Upper lobe of left lung (tissue), 6 donors: Measurements from ENCODE around the gene GARS1. TPM values are rescaled to one million over a fixed set of nuclear protein-coding genes. Genes with fewer than 3 reads are reported as not detected.
"Not testable (repeated sequence)": the region's sequence is repeated elsewhere in the genome, so short reads cannot be mapped to it uniquely, and the experiment has no call there.

Experiments
- ATAC-seq, 2 donors: fragments of 200-7000 bp; cut with Tn5 transposase; one replicate each; pipeline ENCODE4 v1.9.1; 2022; ENCODE audit warnings: mild to moderate bottlenecking in 2 of 2, moderate library complexity in 2 of 2; ENCODE audit not compliant: low FRiP score in 2 of 2
- DNase-seq, 2 donors: peaks; one replicate each; pipeline ENCODE4 v3.0.0-alpha.2; 2019 to 2020
- H3K27ac ChIP-seq, 4 donors: fragments of 200-600 bp; sonication (generic); one replicate each; pipeline ENCODE4 v1.5.1; 2016 to 2019
- H3K27me3 ChIP-seq, 4 donors: fragments of 200-600 bp; sonication (generic); one replicate each; pipeline ENCODE4 v1.5.1; 2017 to 2019
- H3K36me3 ChIP-seq, 4 donors: fragments of 200-600 bp; sonication (generic); one replicate each; pipeline ENCODE4 v1.5.1; 2016 to 2019
- H3K4me1 ChIP-seq, 4 donors: fragments of 200-600 bp; sonication (generic); one replicate each; pipeline ENCODE4 v1.5.1; 2018 to 2019
- H3K4me3 ChIP-seq, 4 donors: fragments of 200-600 bp; sonication (generic); one replicate each; pipeline ENCODE4 v1.5.1; 2017 to 2019; ENCODE audit warnings: mild to moderate bottlenecking in 2 of 4, moderate library complexity in 1 of 4
- H3K9me3 ChIP-seq, 4 donors: fragments of 200-600 bp; sonication (generic); one replicate each; pipeline ENCODE4 v1.5.1; 2018 to 2019
- EP300 ChIP-seq, 4 donors: sonication (generic); formaldehyde crosslinking; IDR thresholded peaks; one replicate each; pipeline ENCODE4 v1.5.1; 2017; ENCODE audit warnings: antibody characterized with exemption in 4 of 4, control low read depth in 2 of 4
- POLR2A ChIP-seq, 4 donors: fragments of 450-650 bp; IDR thresholded peaks; one replicate each; pipeline ENCODE4 v1.5.1; 2016 to 2017; ENCODE audit warnings: antibody characterized with exemption in 4 of 4, mild to moderate bottlenecking in 2 of 4
- POLR2AphosphoS5 ChIP-seq, 2 donors: sonication (generic); formaldehyde crosslinking; IDR thresholded peaks; one replicate each; pipeline ENCODE4 v1.5.1; 2017; ENCODE audit warnings: antibody characterized with exemption in 2 of 2
- WGBS, 2 donors: methylation state at CpG; one replicate each; pipeline ENCODE4 v1.1.5; 2017 to 2018; 5-methylcytosine and 5-hydroxymethylcytosine counted together
- total RNA-seq, 6 donors: library from RNA; depleted of rRNA in 4 of 6; stranded (reverse); fragments of >200 nt in 4 of 6; gene quantifications; one replicate each; pipeline versions ENCODE4 v1.1.0 to v1.2.1, GENCODE V29; 2016 to 2021
- TF ChIP-seq, protein P1 (sequence below), 6 experiments: fragments of 450-650 bp in 4 of 6; fragments of 200-600 bp in 2 of 6; sonication (generic) in 2 of 6; IDR thresholded peaks; one replicate each; pipeline ENCODE4 v1.5.1; 2016 to 2019; ENCODE audit warnings: antibody characterized with exemption in 6 of 6
- donor health status: DM: no; HTN: no; CAD: no; lungs with moderate emphysema.
- donor health status: DM: no; HTN: yes; CAD: no; lungs with severe emphysema.

The GARS1 gene
- total RNA-seq, 6 donors from 2014 or later, result 59.5 to 107 (median 81.6) TPM

DNA sequence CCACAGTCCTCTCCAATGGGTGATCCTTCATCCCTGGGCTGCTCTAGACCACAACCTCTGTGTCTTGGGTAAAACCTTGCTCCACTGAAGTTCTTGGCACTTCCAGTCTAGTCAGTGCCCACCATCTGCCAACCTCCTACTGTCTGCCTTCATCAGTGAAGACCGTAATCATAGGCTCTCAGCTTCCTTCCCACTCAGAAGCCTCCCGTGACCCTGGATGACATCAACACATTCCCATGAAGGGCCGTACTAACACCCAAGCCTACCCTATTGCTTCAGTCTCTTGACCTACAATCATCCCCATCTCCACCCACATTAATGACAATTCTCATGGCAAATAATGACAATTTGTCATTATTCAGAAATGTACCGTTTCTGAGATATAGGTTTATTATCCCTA lies 27.6 kb upstream of the GARS1 start:
- DNase-seq, result no peak
- TF ChIP-seq EP300 (IDR thresholded peaks at IDR 0.05) (no peak), POLR2AphosphoS5 (IDR thresholded peaks at IDR 0.05) (no peak), POLR2A (IDR thresholded peaks at IDR 0.05) (no peak)
- TF ChIP-seq, protein P1, sequence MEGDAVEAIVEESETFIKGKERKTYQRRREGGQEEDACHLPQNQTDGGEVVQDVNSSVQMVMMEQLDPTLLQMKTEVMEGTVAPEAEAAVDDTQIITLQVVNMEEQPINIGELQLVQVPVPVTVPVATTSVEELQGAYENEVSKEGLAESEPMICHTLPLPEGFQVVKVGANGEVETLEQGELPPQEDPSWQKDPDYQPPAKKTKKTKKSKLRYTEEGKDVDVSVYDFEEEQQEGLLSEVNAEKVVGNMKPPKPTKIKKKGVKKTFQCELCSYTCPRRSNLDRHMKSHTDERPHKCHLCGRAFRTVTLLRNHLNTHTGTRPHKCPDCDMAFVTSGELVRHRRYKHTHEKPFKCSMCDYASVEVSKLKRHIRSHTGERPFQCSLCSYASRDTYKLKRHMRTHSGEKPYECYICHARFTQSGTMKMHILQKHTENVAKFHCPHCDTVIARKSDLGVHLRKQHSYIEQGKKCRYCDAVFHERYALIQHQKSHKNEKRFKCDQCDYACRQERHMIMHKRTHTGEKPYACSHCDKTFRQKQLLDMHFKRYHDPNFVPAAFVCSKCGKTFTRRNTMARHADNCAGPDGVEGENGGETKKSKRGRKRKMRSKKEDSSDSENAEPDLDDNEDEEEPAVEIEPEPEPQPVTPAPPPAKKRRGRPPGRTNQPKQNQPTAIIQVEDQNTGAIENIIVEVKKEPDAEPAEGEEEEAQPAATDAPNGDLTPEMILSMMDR (IDR thresholded peaks at IDR 0.05), result no peak
- H3K4me1 ChIP-seq, result no peaks in the 10 kb centered on the region
- 86% methylated on average over 4 of the region's 4 CpGs for WGBS, 2 donors
- H3K4me3 ChIP-seq, result no peak overlapping the region
- H3K27ac ChIP-seq, result no peak overlapping the region
- H3K27me3 ChIP-seq, result no peaks in the 10 kb centered on the region
- no peaks in the 10 kb centered on the region for H3K9me3 ChIP-seq
- H3K36me3 ChIP-seq, result peaks cover 0 to 59% (median 14%) of the 10 kb centered on the region in 4 donors
- ATAC-seq, result no peak

- H3K27ac ChIP-seq, H3K4me1 ChIP-seq, H3K27me3 ChIP-seq, DNase-seq, H3K9me3 ChIP-seq, H3K4me3 ChIP-seq, ATAC-seq: not testable (repeated sequence)
- 96% methylated on average over 4 of the region's 4 CpGs for WGBS, 2 donors
- peaks cover 0 to 53% (median 18%) of the 10 kb centered on the region in 4 donors for H3K36me3 ChIP-seq
Measured at GRCh38 chr7:30570238-30570637, 24.4 kb upstream of the GARS1 start.

- TF ChIP-seq EP300 (IDR thresholded peaks at IDR 0.05), result peak in 1 of 4 donors; percentile 41
- TF ChIP-seq, protein P1 (IDR thresholded peaks at IDR 0.05), result no peak
- H3K4me1 ChIP-seq, result peaks cover 0 to 4% (median 0%) of the 10 kb centered on the region in 4 donors
- ATAC-seq (no peak), DNase-seq (peak in 1 of 2 donors; percentile 43)
- H3K4me3 ChIP-seq, result no peak overlapping the region
- WGBS, 2 donors, result 62 to 69% methylated on average over 5 of the region's 5 CpGs
- H3K36me3 ChIP-seq, result peaks cover 0 to 36% (median 18%) of the 10 kb centered on the region in 4 donors
- H3K9me3 ChIP-seq, result no peaks in the 10 kb centered on the region
- H3K27me3 ChIP-seq, result no peaks in the 10 kb centered on the region
- no peak overlapping the region for H3K27ac ChIP-seq
Measured at GRCh38 chr7:30572212-30572841, 22.4 kb upstream of the GARS1 start.

DNA sequence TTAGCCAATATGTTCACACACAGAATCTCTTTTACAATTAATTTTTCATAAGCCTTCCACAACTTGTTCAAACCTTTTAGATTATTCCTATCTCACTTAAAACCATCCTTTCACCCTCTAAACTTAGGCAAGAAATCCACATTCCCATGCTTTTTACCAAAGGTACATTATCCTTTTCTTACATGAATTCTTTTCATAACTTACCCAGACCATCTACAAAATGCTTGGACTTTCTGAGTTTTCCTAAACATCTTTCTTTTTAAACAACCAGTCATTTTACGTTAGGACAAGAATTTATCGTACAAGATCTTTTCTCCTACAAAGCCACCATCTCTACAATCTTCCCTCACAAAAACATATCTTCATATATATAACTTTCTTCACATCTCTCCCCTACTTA lies 18.8 kb upstream of the GARS1 start:
- WGBS, 2 donors, result 98 to 99% methylated on average over 2 of the region's 2 CpGs

GRCh38 chr7:30583181-30583580 lies 11.5 kb upstream of the GARS1 start:
- Histone ChIP-seq H3K27ac (no peak overlapping the region), H3K4me3 (no peak overlapping the region), H3K36me3 (peaks cover 7 to 71% (median 27%) of the 10 kb centered on the region in 4 donors), H3K4me1 (peaks cover 0 to 3% (median 0%) of the 10 kb centered on the region in 4 donors), H3K27me3 (no peaks in the 10 kb centered on the region), H3K9me3 (no peaks in the 10 kb centered on the region)
- DNase-seq (no peak), ATAC-seq (no peak)
- WGBS, 2 donors, result 91 to 100% methylated on average over 2 of the region's 2 CpGs
- no peak for TF ChIP-seq POLR2AphosphoS5 (IDR thresholded peaks at IDR 0.05)
- TF ChIP-seq, protein P1 (IDR thresholded peaks at IDR 0.05), result no peak
- no peak for TF ChIP-seq POLR2A (IDR thresholded peaks at IDR 0.05)
- no peak for TF ChIP-seq EP300 (IDR thresholded peaks at IDR 0.05)

More for the DNA sequence above, 18.8 kb upstream of the GARS1 start:
- peaks cover 0 to 41% (median 26%) of the 10 kb centered on the region in 4 donors for H3K36me3 ChIP-seq
- H3K4me3 ChIP-seq, result no peak overlapping the region
- H3K27me3 ChIP-seq, result no peaks in the 10 kb centered on the region
- H3K4me1 ChIP-seq, result peaks cover 0 to 4% (median 0%) of the 10 kb centered on the region in 4 donors
- no peak for ATAC-seq
- TF ChIP-seq POLR2AphosphoS5 (IDR thresholded peaks at IDR 0.05), result no peak
- TF ChIP-seq POLR2A (IDR thresholded peaks at IDR 0.05), result no peak
- no peak for TF ChIP-seq EP300 (IDR thresholded peaks at IDR 0.05)
- TF ChIP-seq, protein P1 (IDR thresholded peaks at IDR 0.05), result no peak
- DNase-seq, result no peak
- H3K27ac ChIP-seq, result no peak overlapping the region
- H3K9me3 ChIP-seq, result no peaks in the 10 kb centered on the region
